NCI-H1694 treated with DMSO at 0.1 percent for 48 hours (cell line): ENCODE results near the gene TMEM33.

ENCODE experiments used
- DNase-seq: peaks from one replicate; lab custom pipeline; 2025; lab: John Stamatoyannopoulos, UW

TMEM33 gene

GRCh38 chr4:41939016-41939626 is 3.9 kb downstream of the TMEM33 start:
- DNase-seq: no peak

- DNase-seq: no peak
Observed at GRCh38 chr4:41940834-41941233, 5.6 kb downstream of the TMEM33 start.

GRCh38 chr4:41943506-41943905 is 8.3 kb downstream of the TMEM33 start:
- no peak for DNase-seq

GRCh38 chr4:41944089-41944488 is 8.9 kb downstream of the TMEM33 start:
- DNase-seq: no peak

GRCh38 chr4:41949531-41949930 is 14.3 kb downstream of the TMEM33 start:
- no peak for DNase-seq

- DNase-seq: no peak
Observed at GRCh38 chr4:41957634-41958033, 22.4 kb downstream of the TMEM33 start.

GRCh38 chr4:41963105-41963504 is 27.9 kb downstream of the TMEM33 start:
- no peak for DNase-seq

GRCh38 chr4:41964401-41964800 is 29.2 kb downstream of the TMEM33 start:
- DNase-seq: no peak

GRCh38 chr4:41967392-41967791 is 32.2 kb downstream of the TMEM33 start:
- no peak for DNase-seq

GRCh38 chr4:41969671-41970070 is 34.4 kb downstream of the TMEM33 start:
- DNase-seq: no peak

- no peak for DNase-seq
Observed at GRCh38 chr4:41975341-41975740, 40.1 kb downstream of the TMEM33 start.

- DNase-seq: no peak
Observed at GRCh38 chr4:41976775-41977516, 41.7 kb downstream of the TMEM33 start.

GRCh38 chr4:41977709-41978108 is 42.5 kb downstream of the TMEM33 start:
- no peak for DNase-seq

- DNase-seq: no peak
Observed at GRCh38 chr4:41981456-41981855, 46.2 kb downstream of the TMEM33 start, which contains the start of gene DCAF4L1. Gene DCAF4L1, plus strand, starts transcription at chr4:41981756. Its CDS starts 37 bp downstream, at chr4:41981793.

- DNase-seq: no peak
Observed at GRCh38 chr4:41982716-41983115, 47.5 kb downstream of the TMEM33 start.

- DNase-seq: no peak
Observed at GRCh38 chr4:41985151-41985550, 49.9 kb downstream of the TMEM33 start.

- no peak for DNase-seq
Observed at GRCh38 chr4:41989994-41990364, 54.8 kb downstream of the TMEM33 start.

GRCh38 chr4:41990365-41991111 is 55.3 kb downstream of the TMEM33 start, which contains the start of gene SLC30A9:
Gene SLC30A9, plus strand, starts transcription at chr4:41990530. Its CDS starts 122 bp downstream, at chr4:41990652.
- DNase-seq: peak; percentile 73

GRCh38 chr4:41991916-41992767 is 56.9 kb downstream of the TMEM33 start:
- no peak for DNase-seq

GRCh38 chr4:41992967-41993857 is 58.0 kb downstream of the TMEM33 start:
- no peak for DNase-seq

- DNase-seq: no peak
Observed at GRCh38 chr4:41994461-41994985, 59.3 kb downstream of the TMEM33 start.
